Tibial artery (tissue), 4 donors: ENCODE data around the gene NFIB.

ENCODE experiments used
- DNase-seq, 2 donors: peaks; one replicate each; pipeline ENCODE4 v3.0.0-alpha.2; 2019
- H3K27ac ChIP-seq, 2 donors: fragments of 200-600 bp; sonication (generic) in 1 of 2; 1 replicate in 1 of 2; 2 replicates in 1 of 2; pipeline ENCODE4 v1.5.1; 2018 to 2019; ENCODE audit warnings: mild to moderate bottlenecking in 1 of 2
- H3K27me3 ChIP-seq, 2 donors: fragments of 200-600 bp; sonication (generic) in 1 of 2; one replicate each; pipeline versions ENCODE4 v1.5.1 to v1.6.0; 2016 to 2019
- H3K36me3 ChIP-seq, 3 donors: fragments of 200-600 bp; sonication (generic) in 2 of 3; one replicate each; pipeline ENCODE4 v1.5.1; 2016 to 2019; ENCODE audit warnings: mild to moderate bottlenecking in 2 of 3
- H3K4me1 ChIP-seq, 4 donors: fragments of 200-600 bp; sonication (generic) in 2 of 4; 1 replicate in 3 of 4; 2 replicates in 1 of 4; pipeline ENCODE4 v1.5.1; 2016 to 2019
- H3K4me3 ChIP-seq, 2 donors: fragments of 200-600 bp; sonication (generic) in 1 of 2; 1 replicate in 1 of 2; 2 replicates in 1 of 2; pipeline ENCODE4 v1.5.1; 2018 to 2019; ENCODE audit warnings: mild to moderate bottlenecking in 2 of 2
- H3K9me3 ChIP-seq, 3 donors: fragments of 200-600 bp; sonication (generic) in 1 of 3; one replicate each; pipeline ENCODE4 v1.5.1; 2016 to 2019
- CTCF ChIP-seq, 2 experiments: fragments of 200-600 bp in 1 of 2; fragments of 450-650 bp in 1 of 2; IDR thresholded peaks; one replicate each; pipeline ENCODE4 v1.5.1; 2017 to 2019; ENCODE audit warnings: antibody characterized with exemption in 2 of 2, mild to moderate bottlenecking in 1 of 2, moderate library complexity in 1 of 2
- intact Hi-C: fragments of 100-400 bp; cut with DNase I; formaldehyde crosslinking; loops from one replicate; pipeline ENCODE4 v1.15.0; 2023; ENCODE audit warnings: low total_unique reads

Gene NFIB

DNA sequence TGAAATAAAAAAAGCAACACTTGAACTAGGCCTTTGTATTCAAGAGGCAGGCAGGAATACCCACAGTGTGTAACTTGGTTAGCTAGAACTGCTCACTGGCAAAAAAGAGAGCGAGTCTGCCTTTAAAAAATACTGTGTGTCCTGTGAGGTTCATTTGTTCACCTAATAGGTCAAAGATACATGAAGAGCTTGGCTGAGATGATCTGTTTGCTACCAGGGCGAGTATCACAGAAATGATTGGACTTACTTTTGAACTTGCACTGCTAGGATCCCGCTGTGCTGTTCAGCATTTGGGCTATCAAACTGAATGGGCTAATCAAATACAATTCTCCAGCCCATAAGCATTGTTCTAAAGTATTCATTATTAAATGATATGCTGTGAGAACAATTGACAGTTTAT, 229.1 kb downstream of the NFIB start:
- no peak for TF ChIP-seq CTCF (IDR thresholded peaks at IDR 0.05)
- intact Hi-C loops, result loop anchor here (10.0 kb wide), 1 partner anchor 50 kb away; no protein-coding TSS in a partner anchor
- no peak for DNase-seq
- no peaks in the 10 kb centered on the region for H3K27me3 ChIP-seq
- no peak overlapping the region for H3K4me3 ChIP-seq
- no peaks in the 10 kb centered on the region for H3K9me3 ChIP-seq
- H3K27ac ChIP-seq, result no peak overlapping the region
- H3K36me3 ChIP-seq, result peaks cover 6 to 11% (median 7%) of the 10 kb centered on the region in 3 donors
- H3K4me1 ChIP-seq, result peaks cover 0 to 20% (median 3%) of the 10 kb centered on the region in 4 donors

DNA sequence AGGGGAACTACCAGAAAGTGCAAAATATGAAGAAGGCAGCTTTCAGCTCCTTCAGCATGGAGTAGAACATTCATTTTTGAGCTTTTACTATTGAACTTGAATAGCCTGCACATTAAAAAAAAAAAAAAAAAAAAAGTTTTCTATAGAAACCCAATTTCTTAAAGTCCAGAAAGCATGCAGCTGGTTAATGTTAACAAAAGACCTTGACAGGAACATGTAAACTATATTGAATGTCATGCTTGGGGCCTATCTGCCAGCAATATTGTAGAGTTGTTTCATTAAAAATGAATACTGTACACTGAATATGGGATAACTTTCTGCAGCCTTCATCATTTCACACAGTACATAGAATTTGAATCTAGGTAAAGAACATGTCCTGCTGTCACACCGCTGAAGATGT, 230.6 kb downstream of the NFIB start:
- Histone ChIP-seq H3K27me3 (no peaks in the 10 kb centered on the region), H3K4me1 (peaks cover 0 to 9% (median 3%) of the 10 kb centered on the region in 4 donors), H3K36me3 (peaks cover 6 to 11% (median 7%) of the 10 kb centered on the region in 3 donors), H3K9me3 (no peaks in the 10 kb centered on the region), H3K4me3 (no peak overlapping the region), H3K27ac (no peak overlapping the region)
- intact Hi-C loops, result loop anchor here (10.0 kb wide), 1 partner anchor 49 kb away; no protein-coding TSS in a partner anchor
- DNase-seq, result no peak
- no peak for TF ChIP-seq CTCF (IDR thresholded peaks at IDR 0.05)

GRCh38 chr9:14082732-14083131, 231.2 kb downstream of the NFIB start:
- intact Hi-C loops, result loop anchor here (10.0 kb wide), 1 partner anchor 48 kb away; no protein-coding TSS in a partner anchor
- no peaks in the 10 kb centered on the region for H3K9me3 ChIP-seq
- peaks cover 3 to 8% (median 6%) of the 10 kb centered on the region in 3 donors for H3K36me3 ChIP-seq
- TF ChIP-seq CTCF (IDR thresholded peaks at IDR 0.05), result no peak
- H3K27ac ChIP-seq, result no peak overlapping the region
- H3K4me3 ChIP-seq, result no peak overlapping the region
- H3K4me1 ChIP-seq, result peaks cover 0 to 9% (median 3%) of the 10 kb centered on the region in 4 donors
- no peaks in the 10 kb centered on the region for H3K27me3 ChIP-seq
- DNase-seq, result no peak

- no peak for DNase-seq
- H3K4me1 ChIP-seq, result peaks cover 0 to 9% (median 3%) of the 10 kb centered on the region in 4 donors
- no peaks in the 10 kb centered on the region for H3K9me3 ChIP-seq
- intact Hi-C loops, result loop anchor here (10.0 kb wide), 1 partner anchor 47 kb away; no protein-coding TSS in a partner anchor
- no peaks in the 10 kb centered on the region for H3K27me3 ChIP-seq
- H3K36me3 ChIP-seq, result peaks cover 0 to 3% (median 0%) of the 10 kb centered on the region in 3 donors
- no peak for TF ChIP-seq CTCF (IDR thresholded peaks at IDR 0.05)
- no peak overlapping the region for H3K4me3 ChIP-seq
- H3K27ac ChIP-seq, result no peak overlapping the region
These were observed 232.2 kb downstream of the NFIB start for GRCh38 chr9:14081745-14082144.

GRCh38 chr9:14080959-14081542, 232.9 kb downstream of the NFIB start:
- TF ChIP-seq CTCF (IDR thresholded peaks at IDR 0.05), result no peak

More at GRCh38 chr9:14080959-14081542, 232.9 kb downstream of the NFIB start:
- no peak overlapping the region for H3K27ac ChIP-seq
- DNase-seq, result no peak
- no peak overlapping the region for H3K4me3 ChIP-seq
- intact Hi-C loops, result loop anchor here (10.0 kb wide), 1 partner anchor 46 kb away; no protein-coding TSS in a partner anchor
- H3K9me3 ChIP-seq, result no peaks in the 10 kb centered on the region
- H3K27me3 ChIP-seq, result no peaks in the 10 kb centered on the region
- peaks cover 0 to 3% (median 0%) of the 10 kb centered on the region in 3 donors for H3K36me3 ChIP-seq
- peaks cover 0 to 8% (median 2%) of the 10 kb centered on the region in 4 donors for H3K4me1 ChIP-seq
